Hepatocyte (in vitro differentiated cells): ENCODE measurements around the gene ADGRD2.

Experiments used
- CTCF ChIP-seq: fragments of 200-600 bp; sonication (generic); IDR thresholded peaks from 2 replicates; pipeline ENCODE4 v1.5.1; 2016; ENCODE audit warnings: antibody characterized with exemption, mild to moderate bottlenecking; ENCODE audit not compliant: poor library complexity
- EZH2 ChIP-seq: fragments of 200-600 bp; sonication (generic); IDR thresholded peaks from 2 replicates; pipeline ENCODE4 v1.6.1; 2016; ENCODE audit warnings: antibody characterized with exemption, mild to moderate bottlenecking, borderline replicate concordance

- no peak for TF ChIP-seq EZH2
- no peak for TF ChIP-seq CTCF
Observed at GRCh38 chr9:124469011-124469832, 19.0 kb downstream of the ADGRD2 start.
